Measurements from ENCODE around the gene SORCS2.

GRCh38 chr4:7201420-7202305 is 9.3 kb downstream of the SORCS2 start:
- TF ChIP-seq SP2 (tag by site-specific recombination; IDR thresholded peaks at IDR 0.05) (no peak), PATZ1 (tag by site-specific recombination; IDR thresholded peaks at IDR 0.05) (no peak), REST (tag by site-specific recombination; IDR thresholded peaks at IDR 0.05) (no peak), KLF16 (tag by site-specific recombination; IDR thresholded peaks at IDR 0.05) (no peak), ZNF677 (tag by site-specific recombination; IDR thresholded peaks at IDR 0.05) (no peak)

All from HEK293 (cell line).